Coronary artery (tissue), 2 donors: ENCODE results near the gene NXN.
"Not testable (repeated sequence)": the region's sequence is repeated elsewhere in the genome, so short reads cannot be mapped to it uniquely, and the experiment has no call there.

ENCODE experiments used
- DNase-seq: peaks from one replicate; pipeline ENCODE4 v3.0.0-alpha.2; 2017; ENCODE audit warnings: low spot score
- H3K27ac ChIP-seq, 2 donors: fragments of 200-600 bp; sonication (generic); one replicate each; pipeline ENCODE4 v1.5.1; 2016 to 2019
- H3K4me3 ChIP-seq: fragments of 200-600 bp; sonication (generic); 2 replicates; pipeline ENCODE4 v1.5.1; 2016; ENCODE audit warnings: mild to moderate bottlenecking, moderate library complexity
- TF ChIP-seq, protein P1 (sequence below): fragments of 200-600 bp; sonication (generic); IDR thresholded peaks from one replicate; pipeline ENCODE4 v1.5.1; 2019; ENCODE audit warnings: antibody characterized with exemption

Gene NXN

DNA sequence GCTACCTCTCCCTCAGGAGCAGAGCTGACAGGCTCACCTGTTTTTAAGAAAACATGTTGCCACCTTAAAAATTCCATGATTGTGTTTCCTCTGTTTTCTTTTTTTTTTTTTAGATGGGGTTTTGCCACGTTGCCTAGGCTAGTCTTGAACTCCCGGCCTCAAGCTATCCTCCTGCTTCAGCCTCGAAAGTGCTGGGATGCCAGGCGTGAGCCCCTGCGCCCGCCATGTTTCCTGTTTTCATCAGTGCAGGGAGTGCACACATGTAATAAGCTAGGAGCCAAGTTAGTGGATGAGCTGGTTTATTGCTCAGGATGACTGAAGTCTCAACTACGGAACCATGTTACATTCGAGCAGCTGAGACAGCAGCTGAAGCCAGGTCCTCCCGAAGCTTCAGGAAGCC lies 183.9 kb downstream of the NXN start:
- DNase-seq, result no peak
- TF ChIP-seq, protein P1, sequence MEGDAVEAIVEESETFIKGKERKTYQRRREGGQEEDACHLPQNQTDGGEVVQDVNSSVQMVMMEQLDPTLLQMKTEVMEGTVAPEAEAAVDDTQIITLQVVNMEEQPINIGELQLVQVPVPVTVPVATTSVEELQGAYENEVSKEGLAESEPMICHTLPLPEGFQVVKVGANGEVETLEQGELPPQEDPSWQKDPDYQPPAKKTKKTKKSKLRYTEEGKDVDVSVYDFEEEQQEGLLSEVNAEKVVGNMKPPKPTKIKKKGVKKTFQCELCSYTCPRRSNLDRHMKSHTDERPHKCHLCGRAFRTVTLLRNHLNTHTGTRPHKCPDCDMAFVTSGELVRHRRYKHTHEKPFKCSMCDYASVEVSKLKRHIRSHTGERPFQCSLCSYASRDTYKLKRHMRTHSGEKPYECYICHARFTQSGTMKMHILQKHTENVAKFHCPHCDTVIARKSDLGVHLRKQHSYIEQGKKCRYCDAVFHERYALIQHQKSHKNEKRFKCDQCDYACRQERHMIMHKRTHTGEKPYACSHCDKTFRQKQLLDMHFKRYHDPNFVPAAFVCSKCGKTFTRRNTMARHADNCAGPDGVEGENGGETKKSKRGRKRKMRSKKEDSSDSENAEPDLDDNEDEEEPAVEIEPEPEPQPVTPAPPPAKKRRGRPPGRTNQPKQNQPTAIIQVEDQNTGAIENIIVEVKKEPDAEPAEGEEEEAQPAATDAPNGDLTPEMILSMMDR, result no peak
- peak overlapping the region in 1 of 2 donors; percentile 48 for H3K27ac ChIP-seq
- H3K4me3 ChIP-seq, result no peak overlapping the region

DNA sequence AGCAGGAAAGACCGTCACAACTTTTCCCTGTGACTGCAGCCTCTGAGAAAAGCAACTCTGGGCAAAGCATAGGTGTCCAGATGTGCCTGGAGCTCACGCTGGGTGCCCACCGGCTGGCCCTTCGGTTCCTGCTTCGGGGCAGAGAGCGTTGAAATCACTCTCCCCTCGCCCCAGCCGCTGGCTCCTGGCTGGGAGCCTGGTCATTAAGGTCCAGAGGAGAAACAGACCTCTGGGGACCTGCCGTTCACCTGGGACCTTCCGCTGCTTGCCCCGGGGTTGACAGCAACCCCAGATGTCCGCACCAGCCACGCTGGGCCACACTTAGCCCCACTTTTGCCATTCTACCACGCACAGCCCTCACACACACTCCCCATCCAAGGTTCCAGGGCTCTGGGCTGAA lies 184.3 kb downstream of the NXN start:
- peak overlapping the region in 1 of 2 donors; percentile 48 for H3K27ac ChIP-seq
- TF ChIP-seq, protein P1, result no peak
- peak overlapping the region; percentile 60 for H3K4me3 ChIP-seq
- no peak for DNase-seq

DNA sequence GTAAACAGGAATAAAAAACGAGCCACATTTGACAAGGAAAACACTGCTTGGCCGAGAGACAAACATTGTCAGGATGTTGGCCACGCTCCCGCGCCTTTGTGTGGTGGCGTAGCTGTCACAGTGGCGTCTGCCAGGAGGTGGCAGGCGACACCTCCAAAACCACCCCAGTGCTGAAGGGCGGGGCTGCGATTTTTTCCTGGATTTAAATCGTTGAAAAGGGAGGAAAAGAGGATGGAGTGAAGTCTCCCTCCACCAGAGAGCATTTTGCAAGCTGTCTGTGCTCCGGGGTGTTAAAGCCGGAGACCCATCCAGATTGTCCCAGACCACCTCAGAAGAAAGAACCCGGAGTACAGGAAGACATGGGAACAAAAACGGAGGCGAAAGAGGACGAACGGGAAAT lies 184.7 kb downstream of the NXN start:
- TF ChIP-seq, protein P1, result peak; percentile 83
- peak overlapping the region; percentile 60 for H3K4me3 ChIP-seq
- peak overlapping the region in 1 of 2 donors; percentile 48 for H3K27ac ChIP-seq
- DNase-seq, result peak; percentile 87

DNA sequence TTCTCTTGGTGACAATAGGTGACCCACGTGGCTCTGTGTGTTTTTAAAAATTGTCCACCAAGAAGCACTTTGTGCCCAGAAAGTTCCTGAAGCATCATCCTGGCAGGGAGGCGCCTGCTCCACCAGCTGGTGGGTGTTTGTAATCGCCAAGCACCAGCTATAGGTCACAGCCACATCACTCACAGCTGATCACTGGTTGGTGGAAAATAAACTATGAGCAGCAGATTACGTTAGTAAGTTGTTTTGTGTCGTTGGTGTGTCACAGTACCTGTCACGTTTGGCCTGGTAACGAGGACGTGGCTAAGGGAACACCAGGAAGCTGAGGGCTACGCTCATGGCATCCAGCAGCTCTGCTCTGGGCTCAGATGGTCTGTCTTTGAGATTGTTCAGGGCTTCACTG lies 187.3 kb downstream of the NXN start:
- H3K4me3 ChIP-seq, result no peak overlapping the region
- no peak overlapping the region for H3K27ac ChIP-seq
- TF ChIP-seq, protein P1, result no peak
- DNase-seq, result no peak

DNA sequence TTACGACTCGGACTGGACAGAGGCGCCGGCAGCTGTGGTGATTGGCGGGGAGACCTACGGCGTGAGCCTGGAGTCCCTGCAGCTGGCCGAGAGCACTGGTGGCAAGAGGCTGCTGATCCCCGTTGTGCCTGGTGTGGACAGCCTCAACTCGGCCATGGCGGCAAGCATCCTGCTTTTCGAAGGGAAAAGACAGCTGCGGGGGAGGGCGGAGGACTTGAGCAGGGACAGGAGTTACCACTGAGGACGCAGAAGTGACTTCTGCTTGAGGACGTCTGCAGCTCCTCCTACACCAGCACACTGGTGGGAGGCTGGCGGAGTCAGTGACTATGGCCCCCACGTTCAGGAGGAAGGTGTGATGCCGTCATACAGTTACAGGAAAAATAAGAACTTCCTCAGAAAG lies 187.7 kb downstream of the NXN start:
- TF ChIP-seq, protein P1, result no peak
- no peak overlapping the region for H3K4me3 ChIP-seq
- no peak for DNase-seq
- no peak overlapping the region for H3K27ac ChIP-seq

DNA sequence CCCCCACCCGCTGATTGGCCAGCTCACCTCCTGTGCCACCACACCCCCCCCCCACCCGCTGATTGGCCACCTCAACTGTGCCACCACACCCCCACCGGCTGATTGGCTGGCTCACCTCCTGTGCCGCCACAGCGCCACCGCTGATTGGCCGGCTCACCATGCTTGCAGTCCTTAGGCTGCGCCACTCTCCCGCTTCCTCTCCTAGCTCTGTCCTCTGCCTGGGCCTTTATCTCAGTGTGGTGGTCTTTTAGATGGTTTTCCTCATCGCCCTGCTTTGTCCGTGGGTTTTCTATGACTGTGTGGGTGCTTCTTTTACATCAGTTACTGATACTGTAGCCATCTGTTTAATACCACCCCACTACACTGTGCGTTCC lies 188.7 kb downstream of the NXN start:
- H3K27ac ChIP-seq, DNase-seq, H3K4me3 ChIP-seq: not testable (repeated sequence)

DNA sequence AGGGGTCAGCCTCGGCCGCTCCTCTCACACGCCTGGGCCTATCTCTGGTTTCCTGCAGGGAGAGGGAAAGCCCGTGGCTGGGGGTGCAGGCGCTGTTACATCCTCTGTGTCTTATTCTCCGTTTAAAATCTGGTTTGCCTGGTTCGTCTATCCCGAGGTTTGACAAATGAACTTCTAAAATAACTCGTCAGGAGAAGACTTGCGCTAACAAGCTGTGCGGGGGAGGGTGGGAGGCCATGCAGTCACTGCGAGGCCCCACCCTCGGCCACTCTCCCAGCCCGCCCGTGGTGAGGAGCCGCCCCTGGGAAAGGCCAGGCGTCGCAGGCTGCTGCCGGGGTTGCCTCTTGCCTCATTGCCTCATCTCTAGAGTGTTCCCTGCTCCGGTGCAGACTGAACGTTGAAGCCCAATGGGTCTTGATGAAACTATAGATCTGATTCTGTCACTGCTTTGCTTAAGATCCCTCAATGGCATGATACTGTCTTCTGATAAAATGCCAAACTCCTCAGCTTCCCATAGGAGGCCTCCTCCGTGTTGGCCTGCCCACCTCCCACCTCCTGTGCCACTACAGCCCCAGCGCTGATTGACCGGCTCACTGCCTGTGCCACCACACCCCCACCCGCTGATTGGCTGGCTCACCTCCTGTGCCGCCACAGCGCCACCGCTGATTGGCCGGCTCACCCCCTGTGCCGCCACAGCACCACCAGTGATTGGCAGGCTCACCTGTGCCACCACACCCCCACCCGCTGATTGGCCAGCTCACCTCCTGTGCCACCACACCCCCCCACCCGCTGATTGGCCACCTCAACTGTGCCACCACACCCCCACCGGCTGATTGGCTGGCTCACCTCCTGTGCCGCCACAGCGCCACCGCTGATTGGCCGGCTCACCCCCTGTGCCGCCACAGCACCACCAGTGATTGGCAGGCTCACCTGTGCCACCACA lies 189.4 kb downstream of the NXN start:
- DNase-seq, result not testable (repeated sequence)

DNA sequence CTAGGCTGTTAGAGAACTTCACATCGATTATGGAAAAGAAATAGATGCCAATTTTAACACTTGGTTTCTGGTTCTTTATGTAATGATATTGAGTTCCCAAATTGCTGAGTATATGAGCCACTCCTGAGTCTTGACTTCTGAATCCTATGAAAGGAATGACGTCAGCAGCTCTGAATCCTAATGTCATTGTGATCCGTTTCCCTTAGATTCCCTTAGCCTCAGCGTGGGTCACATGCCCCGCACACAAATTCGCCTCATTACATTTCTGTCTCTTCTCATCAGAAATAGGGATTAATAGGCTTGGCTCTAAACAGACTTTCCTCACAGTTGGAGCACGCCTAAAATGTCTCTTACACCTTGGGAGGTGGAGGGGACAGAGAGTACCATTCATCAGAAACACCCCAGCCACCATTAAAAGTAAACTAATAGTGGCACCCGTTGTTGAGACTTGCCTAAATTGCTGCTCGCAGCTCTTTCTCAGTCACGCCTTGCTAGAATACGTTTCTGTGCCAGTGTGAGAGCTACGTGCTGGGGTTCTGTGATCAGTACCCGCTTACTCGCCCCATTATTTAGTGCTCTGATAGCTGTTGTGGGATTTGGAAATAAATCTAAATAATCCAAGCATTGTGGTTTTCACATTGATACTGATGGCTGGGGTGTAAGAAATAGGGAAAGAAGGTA lies 190.3 kb downstream of the NXN start:
- DNase-seq, result no peak
- TF ChIP-seq, protein P1, result no peak
- Histone ChIP-seq H3K4me3 (no peak overlapping the region), H3K27ac (peak overlapping the region; percentile 42 to 68)

More for the DNA sequence above, 189.4 kb downstream of the NXN start:
- peak overlapping the region; percentile 42 to 68 for H3K27ac ChIP-seq
- H3K4me3 ChIP-seq, result not testable (repeated sequence)
